ENCODE results near the gene ZNF57. TPM values are rescaled to one million over a fixed set of nuclear protein-coding genes. Genes with fewer than 3 reads are reported as not detected.

Gene ZNF57
- total and polyA plus RNA-seq, 9 of the 15 experiments (the other 6 are each of a cell fraction or from before 2014, with no cell fraction given) = 3.9 to 13.5 (median 7.8) TPM

GRCh38 chr19:2900296-2901252 is at the start of gene ZNF57 (continued):
- TF ChIP-seq, protein P1, sequence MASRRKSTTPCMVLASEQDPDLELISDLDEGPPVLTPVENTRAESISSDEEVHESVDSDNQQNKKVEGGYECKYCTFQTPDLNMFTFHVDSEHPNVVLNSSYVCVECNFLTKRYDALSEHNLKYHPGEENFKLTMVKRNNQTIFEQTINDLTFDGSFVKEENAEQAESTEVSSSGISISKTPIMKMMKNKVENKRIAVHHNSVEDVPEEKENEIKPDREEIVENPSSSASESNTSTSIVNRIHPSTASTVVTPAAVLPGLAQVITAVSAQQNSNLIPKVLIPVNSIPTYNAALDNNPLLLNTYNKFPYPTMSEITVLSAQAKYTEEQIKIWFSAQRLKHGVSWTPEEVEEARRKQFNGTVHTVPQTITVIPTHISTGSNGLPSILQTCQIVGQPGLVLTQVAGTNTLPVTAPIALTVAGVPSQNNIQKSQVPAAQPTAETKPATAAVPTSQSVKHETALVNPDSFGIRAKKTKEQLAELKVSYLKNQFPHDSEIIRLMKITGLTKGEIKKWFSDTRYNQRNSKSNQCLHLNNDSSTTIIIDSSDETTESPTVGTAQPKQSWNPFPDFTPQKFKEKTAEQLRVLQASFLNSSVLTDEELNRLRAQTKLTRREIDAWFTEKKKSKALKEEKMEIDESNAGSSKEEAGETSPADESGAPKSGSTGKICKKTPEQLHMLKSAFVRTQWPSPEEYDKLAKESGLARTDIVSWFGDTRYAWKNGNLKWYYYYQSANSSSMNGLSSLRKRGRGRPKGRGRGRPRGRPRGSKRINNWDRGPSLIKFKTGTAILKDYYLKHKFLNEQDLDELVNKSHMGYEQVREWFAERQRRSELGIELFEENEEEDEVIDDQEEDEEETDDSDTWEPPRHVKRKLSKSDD (conservative IDR thresholded peaks at IDR 0.05; ENCODE audit: low read length) = no peak
- TF ChIP-seq ZSCAN32 (CRISPR knock-in tag; IDR thresholded peaks at IDR 0.05) = no peak
- TF ChIP-seq RBM15 (IDR thresholded peaks at IDR 0.05; ENCODE audit: insufficient read depth, low read length) = no peak
- TF ChIP-seq SMC3 (conservative IDR thresholded peaks at IDR 0.05; ENCODE audit: insufficient read depth, low read depth, low read length) = no peak
- no peak for TF ChIP-seq SRSF7 (optimal IDR thresholded peaks at IDR 0.05; ENCODE audit: low read depth, low read length)
- no peak for TF ChIP-seq ADNP (tag; IDR thresholded peaks at IDR 0.05)
- TF ChIP-seq, protein P2, sequence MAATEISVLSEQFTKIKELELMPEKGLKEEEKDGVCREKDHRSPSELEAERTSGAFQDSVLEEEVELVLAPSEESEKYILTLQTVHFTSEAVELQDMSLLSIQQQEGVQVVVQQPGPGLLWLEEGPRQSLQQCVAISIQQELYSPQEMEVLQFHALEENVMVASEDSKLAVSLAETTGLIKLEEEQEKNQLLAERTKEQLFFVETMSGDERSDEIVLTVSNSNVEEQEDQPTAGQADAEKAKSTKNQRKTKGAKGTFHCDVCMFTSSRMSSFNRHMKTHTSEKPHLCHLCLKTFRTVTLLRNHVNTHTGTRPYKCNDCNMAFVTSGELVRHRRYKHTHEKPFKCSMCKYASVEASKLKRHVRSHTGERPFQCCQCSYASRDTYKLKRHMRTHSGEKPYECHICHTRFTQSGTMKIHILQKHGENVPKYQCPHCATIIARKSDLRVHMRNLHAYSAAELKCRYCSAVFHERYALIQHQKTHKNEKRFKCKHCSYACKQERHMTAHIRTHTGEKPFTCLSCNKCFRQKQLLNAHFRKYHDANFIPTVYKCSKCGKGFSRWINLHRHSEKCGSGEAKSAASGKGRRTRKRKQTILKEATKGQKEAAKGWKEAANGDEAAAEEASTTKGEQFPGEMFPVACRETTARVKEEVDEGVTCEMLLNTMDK (IDR thresholded peaks at IDR 0.05; ENCODE audit: borderline replicate concordance, insufficient read depth, low read depth, low read length, poor library complexity, severe bottlenecking) = no peak
- no peak for TF ChIP-seq HMG20B (CRISPR knock-in tag; IDR thresholded peaks at IDR 0.05)
- no peak for TF ChIP-seq U2AF2 (optimal IDR thresholded peaks at IDR 0.05; ENCODE audit: low read depth, low read length)
- no peak for TF ChIP-seq GTF2A2 (tag; IDR thresholded peaks at IDR 0.05)
- no peak for TF ChIP-seq ZNF324 (CRISPR knock-in tag; IDR thresholded peaks at IDR 0.05)
- peak; percentile 39; the same call in 1 of the 2 replicates for TF ChIP-seq CHD2 (IDR thresholded peaks at IDR 0.05; ENCODE audit: low read depth, low read length)
- TF ChIP-seq ASH1L (IDR thresholded peaks at IDR 0.05; ENCODE audit: borderline replicate concordance, low read depth, partially characterized antibody) = peak; percentile 74
- peak; percentile 87 for TF ChIP-seq POLR2G (IDR thresholded peaks at IDR 0.05; ENCODE audit: low read depth, low read length)
- TF ChIP-seq, protein P3, sequence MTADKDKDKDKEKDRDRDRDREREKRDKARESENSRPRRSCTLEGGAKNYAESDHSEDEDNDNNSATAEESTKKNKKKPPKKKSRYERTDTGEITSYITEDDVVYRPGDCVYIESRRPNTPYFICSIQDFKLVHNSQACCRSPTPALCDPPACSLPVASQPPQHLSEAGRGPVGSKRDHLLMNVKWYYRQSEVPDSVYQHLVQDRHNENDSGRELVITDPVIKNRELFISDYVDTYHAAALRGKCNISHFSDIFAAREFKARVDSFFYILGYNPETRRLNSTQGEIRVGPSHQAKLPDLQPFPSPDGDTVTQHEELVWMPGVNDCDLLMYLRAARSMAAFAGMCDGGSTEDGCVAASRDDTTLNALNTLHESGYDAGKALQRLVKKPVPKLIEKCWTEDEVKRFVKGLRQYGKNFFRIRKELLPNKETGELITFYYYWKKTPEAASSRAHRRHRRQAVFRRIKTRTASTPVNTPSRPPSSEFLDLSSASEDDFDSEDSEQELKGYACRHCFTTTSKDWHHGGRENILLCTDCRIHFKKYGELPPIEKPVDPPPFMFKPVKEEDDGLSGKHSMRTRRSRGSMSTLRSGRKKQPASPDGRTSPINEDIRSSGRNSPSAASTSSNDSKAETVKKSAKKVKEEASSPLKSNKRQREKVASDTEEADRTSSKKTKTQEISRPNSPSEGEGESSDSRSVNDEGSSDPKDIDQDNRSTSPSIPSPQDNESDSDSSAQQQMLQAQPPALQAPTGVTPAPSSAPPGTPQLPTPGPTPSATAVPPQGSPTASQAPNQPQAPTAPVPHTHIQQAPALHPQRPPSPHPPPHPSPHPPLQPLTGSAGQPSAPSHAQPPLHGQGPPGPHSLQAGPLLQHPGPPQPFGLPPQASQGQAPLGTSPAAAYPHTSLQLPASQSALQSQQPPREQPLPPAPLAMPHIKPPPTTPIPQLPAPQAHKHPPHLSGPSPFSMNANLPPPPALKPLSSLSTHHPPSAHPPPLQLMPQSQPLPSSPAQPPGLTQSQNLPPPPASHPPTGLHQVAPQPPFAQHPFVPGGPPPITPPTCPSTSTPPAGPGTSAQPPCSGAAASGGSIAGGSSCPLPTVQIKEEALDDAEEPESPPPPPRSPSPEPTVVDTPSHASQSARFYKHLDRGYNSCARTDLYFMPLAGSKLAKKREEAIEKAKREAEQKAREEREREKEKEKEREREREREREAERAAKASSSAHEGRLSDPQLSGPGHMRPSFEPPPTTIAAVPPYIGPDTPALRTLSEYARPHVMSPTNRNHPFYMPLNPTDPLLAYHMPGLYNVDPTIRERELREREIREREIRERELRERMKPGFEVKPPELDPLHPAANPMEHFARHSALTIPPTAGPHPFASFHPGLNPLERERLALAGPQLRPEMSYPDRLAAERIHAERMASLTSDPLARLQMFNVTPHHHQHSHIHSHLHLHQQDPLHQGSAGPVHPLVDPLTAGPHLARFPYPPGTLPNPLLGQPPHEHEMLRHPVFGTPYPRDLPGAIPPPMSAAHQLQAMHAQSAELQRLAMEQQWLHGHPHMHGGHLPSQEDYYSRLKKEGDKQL (CRISPR knock-in tag; IDR thresholded peaks at IDR 0.05; ENCODE audit: borderline replicate concordance) = 0 out of 2 replicates have a peak, but pooled peaks have one; percentile 43
- TF ChIP-seq ZNF384 (IDR thresholded peaks at IDR 0.05; ENCODE audit: low read depth, low read length) = peak; percentile 81
- no peak for TF ChIP-seq ZKSCAN3 (CRISPR knock-in tag; IDR thresholded peaks at IDR 0.05)

All from K562 (cell line).